Measurements from ENCODE around the gene EEFSEC.

The EEFSEC gene

GRCh38 chr3:128429275-128429674, 276.0 kb downstream of the EEFSEC start:
- no peak overlapping the region for H3K9ac ChIP-seq (ENCODE audit: low read length)
- H3K4me1 ChIP-seq (ENCODE audit: control insufficient read depth, low read depth, low read length): peaks cover 23% of the 10 kb centered on the region
- no peak overlapping the region for H3K27ac ChIP-seq (ENCODE audit: low read length)
- no peaks in the 10 kb centered on the region for H3K36me3 ChIP-seq (ENCODE audit: control insufficient read depth, low read depth, low read length)
- H3K9me3 ChIP-seq (ENCODE audit: control insufficient read depth, low read depth, low read length): no peaks in the 10 kb centered on the region
- no peak overlapping the region for H3K4me3 ChIP-seq (ENCODE audit: low read length)
- H3K27me3 ChIP-seq (ENCODE audit: control insufficient read depth, insufficient read depth, low read length): peaks cover 87% of the 10 kb centered on the region

DNA sequence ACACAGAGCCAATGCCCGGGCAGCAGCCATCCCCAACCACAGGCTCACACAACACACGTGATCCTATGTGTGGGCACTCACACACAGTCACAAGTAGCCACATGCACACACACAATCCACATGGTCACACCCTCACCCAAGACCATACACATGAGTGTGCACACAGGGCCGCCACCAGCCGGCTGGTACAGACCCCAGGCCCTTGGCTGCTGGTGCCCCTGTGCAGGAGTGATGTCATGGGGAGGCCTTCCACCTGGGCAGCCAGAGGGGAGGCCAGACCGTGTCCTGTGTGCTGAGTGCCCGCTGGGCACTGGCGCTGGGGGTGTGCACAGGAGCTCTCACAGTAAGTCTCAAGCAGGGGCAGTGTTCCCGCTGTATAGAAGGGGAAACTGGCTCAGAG, 276.5 kb downstream of the EEFSEC start:
- Histone ChIP-seq H3K4me3 (ENCODE audit: low read length) (no peak overlapping the region), H3K9ac (ENCODE audit: low read length) (no peak overlapping the region), H3K36me3 (ENCODE audit: control insufficient read depth, low read depth, low read length) (no peaks in the 10 kb centered on the region), H3K27ac (ENCODE audit: low read length) (no peak overlapping the region), H3K9me3 (ENCODE audit: control insufficient read depth, low read depth, low read length) (no peaks in the 10 kb centered on the region), H3K27me3 (ENCODE audit: control insufficient read depth, insufficient read depth, low read length) (peaks cover 92% of the 10 kb centered on the region), H3K4me1 (ENCODE audit: control insufficient read depth, low read depth, low read length) (peaks cover 23% of the 10 kb centered on the region)

GRCh38 chr3:128430301-128430700, 277.0 kb downstream of the EEFSEC start:
- Histone ChIP-seq H3K9me3 (ENCODE audit: control insufficient read depth, low read depth, low read length) (no peaks in the 10 kb centered on the region), H3K36me3 (ENCODE audit: control insufficient read depth, low read depth, low read length) (no peaks in the 10 kb centered on the region), H3K27ac (ENCODE audit: low read length) (no peak overlapping the region), H3K4me3 (ENCODE audit: low read length) (no peak overlapping the region), H3K9ac (ENCODE audit: low read length) (no peak overlapping the region), H3K27me3 (ENCODE audit: control insufficient read depth, insufficient read depth, low read length) (peaks cover 87% of the 10 kb centered on the region), H3K4me1 (ENCODE audit: control insufficient read depth, low read depth, low read length) (peaks cover 23% of the 10 kb centered on the region)

DNA sequence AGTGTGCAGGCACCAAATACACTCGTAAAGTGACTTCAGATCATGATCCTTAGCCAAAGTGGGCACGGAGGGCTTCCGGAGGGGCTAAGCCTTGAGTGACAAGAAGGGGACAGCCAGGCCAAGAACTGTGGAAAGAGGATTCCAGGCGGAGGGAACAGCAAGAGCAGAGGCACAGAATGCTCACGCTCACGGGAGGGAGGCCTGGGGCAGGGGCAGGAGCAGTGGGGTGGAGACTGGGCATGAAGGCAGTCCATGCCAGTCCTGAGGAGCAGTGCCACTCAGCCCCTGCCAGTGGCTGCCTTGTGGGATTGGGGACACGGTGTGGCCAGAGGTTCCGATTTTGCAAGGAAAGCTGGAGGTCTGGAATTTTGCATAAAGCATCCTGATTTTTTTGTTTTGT, 277.4 kb downstream of the EEFSEC start:
- H3K27me3 ChIP-seq (ENCODE audit: control insufficient read depth, insufficient read depth, low read length): peaks cover 84% of the 10 kb centered on the region

DNA sequence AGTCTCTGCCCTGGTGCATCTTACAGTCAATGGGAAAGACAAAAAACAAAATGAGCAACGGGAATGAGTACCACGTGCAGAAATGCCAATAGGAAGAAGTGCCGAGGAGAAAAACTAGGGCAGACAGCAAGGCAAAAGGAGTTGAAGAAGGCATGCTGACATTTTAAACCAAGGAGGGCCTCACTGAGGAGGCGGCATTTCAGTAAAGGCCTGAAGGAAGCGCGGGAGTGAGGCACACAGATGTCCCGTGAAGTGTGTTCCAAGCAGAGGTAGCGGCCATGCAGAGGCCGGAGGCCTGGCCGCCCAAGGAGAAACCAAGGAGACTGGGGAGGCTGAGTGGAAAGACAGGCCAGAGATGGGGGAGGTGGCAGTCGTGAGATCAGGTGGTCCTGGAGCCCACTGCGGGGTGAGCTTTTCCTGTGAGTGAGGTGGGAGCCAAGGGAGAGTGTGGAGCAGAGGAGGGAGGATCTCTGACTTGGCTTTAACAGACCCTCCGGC, 278.6 kb downstream of the EEFSEC start:
- H3K36me3 ChIP-seq (ENCODE audit: control insufficient read depth, low read depth, low read length): no peaks in the 10 kb centered on the region
- H3K9ac ChIP-seq (ENCODE audit: low read length): peak overlapping the region; percentile 36
- no peak overlapping the region for H3K27ac ChIP-seq (ENCODE audit: low read length)
- H3K4me1 ChIP-seq (ENCODE audit: control insufficient read depth, low read depth, low read length): peaks cover 21% of the 10 kb centered on the region
- peaks cover 76% of the 10 kb centered on the region for H3K27me3 ChIP-seq (ENCODE audit: control insufficient read depth, insufficient read depth, low read length)
- H3K4me3 ChIP-seq (ENCODE audit: low read length): peak overlapping the region; percentile 54
- H3K9me3 ChIP-seq (ENCODE audit: control insufficient read depth, low read depth, low read length): no peaks in the 10 kb centered on the region

More for the DNA sequence above, 277.4 kb downstream of the EEFSEC start:
- Histone ChIP-seq H3K4me1 (ENCODE audit: control insufficient read depth, low read depth, low read length) (peaks cover 23% of the 10 kb centered on the region), H3K9ac (ENCODE audit: low read length) (no peak overlapping the region), H3K36me3 (ENCODE audit: control insufficient read depth, low read depth, low read length) (no peaks in the 10 kb centered on the region), H3K4me3 (ENCODE audit: low read length) (no peak overlapping the region), H3K9me3 (ENCODE audit: control insufficient read depth, low read depth, low read length) (no peaks in the 10 kb centered on the region), H3K27ac (ENCODE audit: low read length) (no peak overlapping the region)

- Histone ChIP-seq H3K36me3 (ENCODE audit: control insufficient read depth, low read depth, low read length) (no peaks in the 10 kb centered on the region), H3K4me3 (ENCODE audit: low read length) (peak overlapping the region; percentile 54), H3K27me3 (ENCODE audit: control insufficient read depth, insufficient read depth, low read length) (peaks cover 71% of the 10 kb centered on the region), H3K9ac (ENCODE audit: low read length) (peak overlapping the region; percentile 36), H3K4me1 (ENCODE audit: control insufficient read depth, low read depth, low read length) (peaks cover 17% of the 10 kb centered on the region), H3K9me3 (ENCODE audit: control insufficient read depth, low read depth, low read length) (no peaks in the 10 kb centered on the region), H3K27ac (ENCODE audit: low read length) (no peak overlapping the region)
Observed at GRCh38 chr3:128432301-128432970, 279.2 kb downstream of the EEFSEC start.

DNA sequence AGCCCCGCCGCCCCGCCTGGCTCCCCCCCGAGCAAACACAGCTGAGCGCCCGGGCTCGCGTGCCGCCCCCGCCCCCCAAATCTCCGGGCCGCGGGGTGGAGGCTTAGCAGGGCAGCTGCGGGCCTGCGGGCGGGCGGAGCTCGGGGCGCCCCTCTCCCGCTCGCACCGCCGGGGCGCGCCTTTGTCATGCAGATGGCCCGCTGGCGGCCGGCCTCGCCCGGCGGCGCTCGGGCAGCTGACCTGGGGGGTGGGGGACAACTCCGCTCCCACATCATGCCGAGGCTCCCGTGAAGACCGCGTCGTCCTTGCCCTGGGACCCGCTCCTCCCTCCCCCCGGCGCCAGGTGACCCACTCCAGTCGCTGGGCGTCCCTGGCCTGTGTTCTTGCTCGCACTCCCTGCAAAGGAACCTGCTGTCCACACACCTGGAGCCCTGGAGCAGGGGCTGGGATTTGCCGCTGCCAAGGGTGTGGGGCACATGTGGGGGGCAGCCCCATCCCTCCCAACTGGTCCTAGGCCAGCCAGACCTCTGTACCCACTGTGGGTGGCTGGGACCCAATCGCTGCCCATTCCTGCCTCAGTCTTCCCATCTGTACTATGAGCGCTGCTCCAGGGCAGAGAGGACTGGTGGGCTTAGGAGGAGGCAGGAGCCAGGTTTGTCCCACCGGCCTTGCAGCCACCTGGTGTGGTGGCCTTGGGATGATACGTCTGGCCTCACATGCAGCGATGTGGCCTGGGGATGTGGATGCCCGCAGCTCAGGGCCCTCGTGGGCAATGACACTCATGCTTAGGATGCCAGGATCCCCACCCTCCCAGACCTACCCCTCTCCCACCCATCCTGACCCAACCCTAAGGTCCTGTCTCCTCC, 279.9 kb downstream of the EEFSEC start:
- Histone ChIP-seq H3K4me3 (ENCODE audit: low read length) (peak overlapping the region; percentile 54), H3K9me3 (ENCODE audit: control insufficient read depth, low read depth, low read length) (no peaks in the 10 kb centered on the region), H3K9ac (ENCODE audit: low read length) (peak overlapping the region; percentile 36), H3K27me3 (ENCODE audit: control insufficient read depth, insufficient read depth, low read length) (peaks cover 63% of the 10 kb centered on the region), H3K4me1 (ENCODE audit: control insufficient read depth, low read depth, low read length) (peaks cover 17% of the 10 kb centered on the region), H3K27ac (ENCODE audit: low read length) (no peak overlapping the region), H3K36me3 (ENCODE audit: control insufficient read depth, low read depth, low read length) (no peaks in the 10 kb centered on the region)

- Histone ChIP-seq H3K36me3 (ENCODE audit: control insufficient read depth, low read depth, low read length) (no peaks in the 10 kb centered on the region), H3K4me1 (ENCODE audit: control insufficient read depth, low read depth, low read length) (peaks cover 17% of the 10 kb centered on the region)
Observed at GRCh38 chr3:128433837-128434165, 280.5 kb downstream of the EEFSEC start.

DNA sequence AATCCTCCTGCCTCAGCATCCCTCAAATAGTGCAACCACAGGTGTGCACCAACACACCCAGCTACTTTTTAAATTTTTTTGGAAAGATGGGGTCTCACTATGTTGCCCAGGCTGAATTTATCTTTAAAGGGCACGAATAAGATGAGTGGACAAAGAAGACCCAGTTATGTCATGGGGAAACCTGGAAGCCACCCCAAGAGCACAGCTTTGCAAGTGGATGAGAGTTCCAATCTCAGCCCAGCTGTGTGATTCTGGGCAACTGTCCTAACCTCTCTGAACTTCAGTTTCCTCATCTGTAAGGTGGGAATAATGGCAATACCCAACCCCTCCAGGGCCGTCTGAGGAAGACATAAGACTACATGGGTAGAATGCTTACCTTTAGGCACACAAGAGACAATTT, 281.2 kb downstream of the EEFSEC start:
- no peak overlapping the region for H3K4me3 ChIP-seq (ENCODE audit: low read length)
- no peak overlapping the region for H3K27ac ChIP-seq (ENCODE audit: low read length)
- no peaks in the 10 kb centered on the region for H3K36me3 ChIP-seq (ENCODE audit: control insufficient read depth, low read depth, low read length)
- no peak overlapping the region for H3K9ac ChIP-seq (ENCODE audit: low read length)
- no peaks in the 10 kb centered on the region for H3K9me3 ChIP-seq (ENCODE audit: control insufficient read depth, low read depth, low read length)
- peaks cover 17% of the 10 kb centered on the region for H3K4me1 ChIP-seq (ENCODE audit: control insufficient read depth, low read depth, low read length)
- peaks cover 51% of the 10 kb centered on the region for H3K27me3 ChIP-seq (ENCODE audit: control insufficient read depth, insufficient read depth, low read length)

More at GRCh38 chr3:128433837-128434165, 280.5 kb downstream of the EEFSEC start:
- Histone ChIP-seq H3K27me3 (ENCODE audit: control insufficient read depth, insufficient read depth, low read length) (peaks cover 57% of the 10 kb centered on the region), H3K9me3 (ENCODE audit: control insufficient read depth, low read depth, low read length) (no peaks in the 10 kb centered on the region), H3K4me3 (ENCODE audit: low read length) (no peak overlapping the region), H3K27ac (ENCODE audit: low read length) (no peak overlapping the region), H3K9ac (ENCODE audit: low read length) (no peak overlapping the region)

GRCh38 chr3:128435058-128435457, 281.8 kb downstream of the EEFSEC start:
- Histone ChIP-seq H3K27me3 (ENCODE audit: control insufficient read depth, insufficient read depth, low read length) (peaks cover 46% of the 10 kb centered on the region), H3K4me1 (ENCODE audit: control insufficient read depth, low read depth, low read length) (peaks cover 17% of the 10 kb centered on the region), H3K4me3 (ENCODE audit: low read length) (no peak overlapping the region), H3K27ac (ENCODE audit: low read length) (no peak overlapping the region), H3K36me3 (ENCODE audit: control insufficient read depth, low read depth, low read length) (no peaks in the 10 kb centered on the region), H3K9me3 (ENCODE audit: control insufficient read depth, low read depth, low read length) (no peaks in the 10 kb centered on the region), H3K9ac (ENCODE audit: low read length) (no peak overlapping the region)

- Histone ChIP-seq H3K27me3 (ENCODE audit: control insufficient read depth, insufficient read depth, low read length) (peaks cover 41% of the 10 kb centered on the region), H3K9ac (ENCODE audit: low read length) (no peak overlapping the region), H3K36me3 (ENCODE audit: control insufficient read depth, low read depth, low read length) (no peaks in the 10 kb centered on the region), H3K27ac (ENCODE audit: low read length) (no peak overlapping the region), H3K4me3 (ENCODE audit: low read length) (no peak overlapping the region), H3K4me1 (ENCODE audit: control insufficient read depth, low read depth, low read length) (peaks cover 17% of the 10 kb centered on the region), H3K9me3 (ENCODE audit: control insufficient read depth, low read depth, low read length) (no peaks in the 10 kb centered on the region)
Observed at GRCh38 chr3:128435561-128435960, 282.3 kb downstream of the EEFSEC start.

Measured in iPS-18a (cell line).